Measurements from ENCODE around the gene SMYD3.

GRCh38 chr1:246267426-246267825 is 239.7 kb downstream of the SMYD3 start:
- TF ChIP-seq CTCF (IDR thresholded peaks at IDR 0.05) (no peak), POLR2A (IDR thresholded peaks at IDR 0.05) (no peak)
